ENCODE results near the gene SRGAP3.
"Not testable (repeated sequence)": the region's sequence is repeated elsewhere in the genome, so short reads cannot be mapped to it uniquely, and the experiment has no call there.

SRGAP3 gene

DNA sequence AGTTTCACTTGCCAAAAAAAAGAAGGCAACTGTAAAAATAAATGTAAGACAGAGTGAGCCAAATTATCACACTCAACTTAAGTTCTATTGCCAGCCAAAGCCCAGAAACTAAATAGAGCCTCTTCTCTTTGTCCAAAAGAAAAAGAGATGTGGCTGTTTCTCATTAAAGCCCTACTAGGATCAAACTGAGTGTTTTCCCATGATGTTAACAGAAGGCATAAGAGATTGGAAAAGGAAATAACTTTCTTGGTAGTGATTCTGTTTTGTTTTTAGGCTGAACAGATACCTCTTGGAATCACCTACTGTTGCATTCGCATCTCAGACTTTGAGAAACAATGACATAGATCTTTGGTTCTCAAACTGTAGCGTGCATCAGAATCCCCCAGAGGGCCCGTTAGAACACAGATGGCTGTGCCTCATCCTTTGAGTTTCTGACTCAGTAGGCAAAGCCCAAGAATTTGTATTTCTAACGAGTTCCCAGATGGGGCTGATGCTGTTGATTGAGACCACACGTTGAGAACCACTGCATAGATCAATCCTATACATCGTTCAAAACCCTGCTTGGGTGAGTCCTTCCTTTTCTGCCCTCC is 42.5 kb upstream of the SRGAP3 start:
- TF ChIP-seq, protein P1, sequence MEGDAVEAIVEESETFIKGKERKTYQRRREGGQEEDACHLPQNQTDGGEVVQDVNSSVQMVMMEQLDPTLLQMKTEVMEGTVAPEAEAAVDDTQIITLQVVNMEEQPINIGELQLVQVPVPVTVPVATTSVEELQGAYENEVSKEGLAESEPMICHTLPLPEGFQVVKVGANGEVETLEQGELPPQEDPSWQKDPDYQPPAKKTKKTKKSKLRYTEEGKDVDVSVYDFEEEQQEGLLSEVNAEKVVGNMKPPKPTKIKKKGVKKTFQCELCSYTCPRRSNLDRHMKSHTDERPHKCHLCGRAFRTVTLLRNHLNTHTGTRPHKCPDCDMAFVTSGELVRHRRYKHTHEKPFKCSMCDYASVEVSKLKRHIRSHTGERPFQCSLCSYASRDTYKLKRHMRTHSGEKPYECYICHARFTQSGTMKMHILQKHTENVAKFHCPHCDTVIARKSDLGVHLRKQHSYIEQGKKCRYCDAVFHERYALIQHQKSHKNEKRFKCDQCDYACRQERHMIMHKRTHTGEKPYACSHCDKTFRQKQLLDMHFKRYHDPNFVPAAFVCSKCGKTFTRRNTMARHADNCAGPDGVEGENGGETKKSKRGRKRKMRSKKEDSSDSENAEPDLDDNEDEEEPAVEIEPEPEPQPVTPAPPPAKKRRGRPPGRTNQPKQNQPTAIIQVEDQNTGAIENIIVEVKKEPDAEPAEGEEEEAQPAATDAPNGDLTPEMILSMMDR (IDR thresholded peaks at IDR 0.05; ENCODE audit: extremely low read depth, insufficient read depth, missing control alignments) = no peak

DNA sequence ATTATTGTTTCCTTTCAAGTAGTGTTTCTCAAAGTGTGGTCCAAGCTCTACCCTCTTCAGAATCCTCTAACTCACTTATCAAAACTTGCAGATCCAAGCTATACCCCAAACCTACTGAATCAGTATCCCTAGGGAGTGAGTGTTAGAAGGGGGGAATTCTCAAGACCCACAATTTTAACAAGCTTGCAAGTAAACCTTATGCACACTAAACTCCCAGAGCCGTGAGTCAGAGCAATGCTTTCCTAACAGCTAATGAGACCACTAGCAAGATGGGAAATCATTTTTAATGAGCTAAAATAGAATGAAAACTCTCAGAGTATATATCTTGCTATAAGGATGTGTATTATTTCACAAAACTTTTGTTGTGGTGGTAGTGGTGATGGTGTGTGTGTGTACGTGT is 41.1 kb upstream of the SRGAP3 start:
- TF ChIP-seq, protein P1 (IDR thresholded peaks at IDR 0.05; ENCODE audit: extremely low read depth, insufficient read depth, missing control alignments) = no peak
- in situ Hi-C loops (cut with MboI; ENCODE audit: low pct_unique_long_range_greater_than_20kb, low sequenced_read_pairs, unreplicated experiment) = no loop called here
- DNase-seq (ENCODE audit: low spot score) = no peak

More for the DNA sequence above, 42.5 kb upstream of the SRGAP3 start:
- in situ Hi-C loops (cut with MboI; ENCODE audit: low pct_unique_long_range_greater_than_20kb, low sequenced_read_pairs, unreplicated experiment) = no loop called here
- DNase-seq (ENCODE audit: low spot score) = no peak

DNA sequence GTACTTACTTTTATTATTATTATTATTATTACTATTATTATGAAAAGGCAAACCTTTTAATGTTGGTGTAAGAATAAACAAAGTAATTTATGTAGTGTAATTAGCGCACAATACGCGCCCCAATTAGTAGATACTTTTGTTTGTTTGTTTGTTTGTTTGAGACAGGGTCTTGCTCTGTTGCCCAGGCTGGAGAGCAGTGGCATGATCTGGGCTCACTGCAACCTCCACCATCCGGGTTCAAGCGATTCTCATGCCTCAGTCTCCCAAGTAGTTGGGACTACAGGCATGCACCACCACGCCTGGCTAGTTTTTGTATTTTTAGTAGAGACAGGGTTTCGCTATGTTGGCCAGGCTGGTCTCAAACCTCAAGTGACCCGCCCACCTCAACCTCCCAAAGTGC is 32.1 kb upstream of the SRGAP3 start:
- in situ Hi-C loops (cut with MboI; ENCODE audit: low pct_unique_long_range_greater_than_20kb, low sequenced_read_pairs, unreplicated experiment); DNase-seq (ENCODE audit: low spot score): not testable (repeated sequence)

DNA sequence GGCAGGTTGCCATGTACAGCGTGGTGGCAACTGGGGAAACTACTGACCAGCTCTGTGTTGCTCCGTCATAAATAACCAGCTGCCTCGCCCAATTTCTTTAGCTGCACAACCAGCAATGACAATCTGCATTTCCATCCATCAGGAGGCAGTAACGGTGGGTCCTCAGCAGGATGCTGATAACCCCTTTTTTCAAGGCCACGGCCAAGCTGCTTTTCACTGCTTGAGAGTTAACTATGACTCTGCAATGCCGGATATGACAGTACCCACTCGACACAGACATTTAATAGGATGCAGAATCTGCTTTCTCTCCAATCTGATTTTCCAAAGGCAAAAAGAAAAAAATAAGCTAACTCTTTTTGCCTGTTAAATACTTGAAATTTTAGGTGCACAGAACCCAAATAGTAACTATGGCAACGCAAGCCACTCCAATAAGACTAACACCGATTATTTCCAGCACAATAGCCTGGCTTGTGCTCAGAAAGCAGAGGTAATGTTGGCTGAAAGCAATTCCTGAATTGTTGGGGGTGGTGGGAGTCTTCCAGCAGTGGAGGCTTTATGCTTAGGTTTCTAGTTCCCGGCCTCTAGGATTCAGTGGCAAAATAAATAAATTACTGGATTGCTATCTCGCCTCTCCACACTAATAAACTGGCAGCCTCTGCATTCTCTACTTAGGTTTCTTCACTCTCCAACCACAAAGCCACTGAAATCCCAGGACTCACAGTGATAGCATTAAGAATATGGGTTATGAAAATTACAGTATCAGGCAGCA is 31.2 kb upstream of the SRGAP3 start:
- in situ Hi-C loops (cut with MboI; ENCODE audit: low pct_unique_long_range_greater_than_20kb, low sequenced_read_pairs, unreplicated experiment) = no loop called here
- DNase-seq (ENCODE audit: low spot score) = no peak
- TF ChIP-seq, protein P1 (IDR thresholded peaks at IDR 0.05; ENCODE audit: extremely low read depth, insufficient read depth, missing control alignments) = no peak

DNA sequence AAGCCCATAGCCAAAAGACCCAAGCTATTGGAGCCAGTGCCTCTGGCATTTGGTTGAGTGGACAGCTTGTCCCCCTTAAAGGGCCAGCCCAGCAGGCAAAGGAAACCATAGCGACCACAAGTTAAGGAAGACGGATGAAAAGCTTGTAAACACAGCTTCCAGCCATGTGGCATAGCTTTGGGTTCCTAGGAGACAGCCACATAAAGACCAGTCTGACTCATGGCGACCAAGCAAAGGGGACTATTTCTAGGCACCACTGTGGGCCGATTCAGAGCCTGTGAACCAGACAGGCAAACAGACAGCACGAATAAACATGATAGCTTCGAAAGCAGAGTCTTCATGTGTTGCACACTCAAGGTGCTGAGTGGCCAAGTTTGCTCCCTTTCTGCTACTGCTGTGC is 30.5 kb upstream of the SRGAP3 start:
- TF ChIP-seq, protein P1 (IDR thresholded peaks at IDR 0.05; ENCODE audit: extremely low read depth, insufficient read depth, missing control alignments) = no peak
- DNase-seq (ENCODE audit: low spot score) = no peak
- in situ Hi-C loops (cut with MboI; ENCODE audit: low pct_unique_long_range_greater_than_20kb, low sequenced_read_pairs, unreplicated experiment) = no loop called here

DNA sequence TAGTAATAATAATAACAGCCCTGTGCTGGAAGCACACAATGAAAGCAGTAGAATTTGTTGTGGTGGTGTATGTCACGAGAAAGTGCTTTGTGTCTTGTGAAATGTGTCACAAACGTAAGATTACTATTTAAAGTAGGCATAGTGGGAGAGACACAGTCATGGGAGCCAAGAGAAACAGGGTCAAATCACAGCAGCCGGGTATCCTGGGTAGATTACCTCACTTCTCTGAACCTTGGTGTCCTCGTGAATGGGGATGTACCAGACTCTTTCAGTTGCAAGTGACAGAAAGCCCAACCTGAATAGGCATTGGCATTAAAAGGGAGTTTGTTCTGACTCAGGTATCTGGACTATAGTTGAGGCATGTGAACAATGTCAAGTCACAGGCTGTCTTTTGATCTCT is 29.1 kb upstream of the SRGAP3 start:
- TF ChIP-seq, protein P1 (IDR thresholded peaks at IDR 0.05; ENCODE audit: extremely low read depth, insufficient read depth, missing control alignments) = no peak
- no peak for DNase-seq (ENCODE audit: low spot score)
- in situ Hi-C loops (cut with MboI; ENCODE audit: low pct_unique_long_range_greater_than_20kb, low sequenced_read_pairs, unreplicated experiment) = no loop called here

DNA sequence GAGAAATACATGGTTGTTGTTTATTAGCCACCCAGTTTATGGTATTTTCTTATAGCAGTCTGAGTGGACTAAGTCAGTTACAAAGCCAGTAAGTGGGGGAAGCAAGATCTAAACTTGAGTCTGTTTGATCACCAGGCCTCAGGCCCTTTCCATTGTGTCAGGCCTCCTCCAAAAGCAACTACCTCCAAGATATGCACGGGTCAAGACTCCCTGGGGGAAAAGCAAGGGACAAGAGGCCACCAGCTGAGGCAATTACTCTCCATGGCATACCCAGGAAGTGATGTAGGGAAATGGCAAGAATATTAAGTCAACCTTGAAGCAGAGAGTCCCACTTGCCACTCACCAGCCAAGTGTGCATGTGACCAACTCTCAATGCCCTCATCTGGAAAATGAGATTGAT is 28.6 kb upstream of the SRGAP3 start:
- DNase-seq (ENCODE audit: low spot score) = no peak
- in situ Hi-C loops (cut with MboI; ENCODE audit: low pct_unique_long_range_greater_than_20kb, low sequenced_read_pairs, unreplicated experiment) = no loop called here
- TF ChIP-seq, protein P1 (IDR thresholded peaks at IDR 0.05; ENCODE audit: extremely low read depth, insufficient read depth, missing control alignments) = no peak
